ENCODE results near the gene CLRN3.

CLRN3 gene

GRCh38 chr10:127892743-127893142 lies at the start of gene CLRN3:
TSS of gene CLRN3 (minus strand) at chr10:127892941. CDS start at chr10:127892784, 157 bp downstream.
- DNase-seq (ENCODE audit: low read depth): no peak

GRCh38 chr10:127940866-127941640 lies 48.3 kb upstream of the CLRN3 start:
- DNase-seq (ENCODE audit: low read depth): no peak

- DNase-seq (ENCODE audit: low read depth): no peak
Measured at GRCh38 chr10:127939786-127940330, 47.1 kb upstream of the CLRN3 start.

- DNase-seq (ENCODE audit: low read depth): no peak
Measured at GRCh38 chr10:127937915-127938463, 45.2 kb upstream of the CLRN3 start.

- no peak for DNase-seq (ENCODE audit: low read depth)
Measured at GRCh38 chr10:127937069-127937468, 44.3 kb upstream of the CLRN3 start.

- DNase-seq (ENCODE audit: low read depth): no peak
Measured at GRCh38 chr10:127935071-127935561, 42.4 kb upstream of the CLRN3 start.

GRCh38 chr10:127934383-127934782 lies 41.6 kb upstream of the CLRN3 start:
- DNase-seq (ENCODE audit: low read depth): no peak

- no peak for DNase-seq (ENCODE audit: low read depth)
Measured at GRCh38 chr10:127933271-127933670, 40.5 kb upstream of the CLRN3 start.

- no peak for DNase-seq (ENCODE audit: low read depth)
Measured at GRCh38 chr10:127932521-127933270, 40.0 kb upstream of the CLRN3 start.

GRCh38 chr10:127928021-127928806 lies 35.5 kb upstream of the CLRN3 start:
- no peak for DNase-seq (ENCODE audit: low read depth)

GRCh38 chr10:127926455-127926854 lies 33.7 kb upstream of the CLRN3 start:
- no peak for DNase-seq (ENCODE audit: low read depth)

GRCh38 chr10:127925471-127926207 lies 32.9 kb upstream of the CLRN3 start:
- no peak for DNase-seq (ENCODE audit: low read depth)

- DNase-seq (ENCODE audit: low read depth): no peak
Measured at GRCh38 chr10:127923646-127924045, 30.9 kb upstream of the CLRN3 start.

- no peak for DNase-seq (ENCODE audit: low read depth)
Measured at GRCh38 chr10:127922675-127923366, 30.1 kb upstream of the CLRN3 start.

GRCh38 chr10:127922206-127922605 lies 29.5 kb upstream of the CLRN3 start:
- DNase-seq (ENCODE audit: low read depth): no peak

- no peak for DNase-seq (ENCODE audit: low read depth)
Measured at GRCh38 chr10:127921753-127922145, 29.0 kb upstream of the CLRN3 start.

- DNase-seq (ENCODE audit: low read depth): no peak
Measured at GRCh38 chr10:127921075-127921752, 28.5 kb upstream of the CLRN3 start.

- DNase-seq (ENCODE audit: low read depth): no peak
Measured at GRCh38 chr10:127920306-127921074, 27.7 kb upstream of the CLRN3 start.

Data from activated T-cell treated with anti-CD3 and anti-CD28 coated beads for 1 hour (primary cell).